K562 (cell line): ENCODE measurements around the gene ADARB2. TPM values are rescaled to one million over a fixed set of nuclear protein-coding genes. Genes with fewer than 3 reads are reported as not detected.

Experiments used
- ATAC-seq: fragments of 200-7000 bp; cut with Tn5 transposase; 3 replicates; pipeline ENCODE4 v1.9.1; 2020; ENCODE audit warnings: moderate library complexity
- BruUV-seq: library from RNA; stranded (reverse); fragments of 400-500 nt; replicated peaks from 2 replicates; lab custom pipeline; 2021; lab: Mats Ljungman, UMichigan
- CTCF ChIA-PET: fragments of 300-600 bp; formaldehyde crosslinking; extraction: SDS; loops from one replicate; lab custom pipeline; 2021; ENCODE audit warnings: low intra/inter-chr PET ratio; lab: Yijun Ruan, JAX
- POLR2A ChIA-PET: fragments of 300-600, 350-650 bp; sonication (Branson Sonifier 250); formaldehyde crosslinking; extraction: SDS; loops from one replicate; lab custom pipeline; 2021; ENCODE audit warnings: antibody characterized with exemption, inconsistent platforms; lab: Yijun Ruan, JAX
- DNase-seq, 4 experiments: peaks; one replicate each; pipeline versions ENCODE4 v3.0.0 to v3.0.0-alpha.2; 2011 to 2018; ENCODE audit warnings: low spot score in 3 of 4, mixed read lengths in 3 of 4; ENCODE audit errors: extremely low read depth in 1 of 4
- FAIRE-seq: peaks from 2 replicates; lab custom pipeline; 2011; peaks lifted over from hg19 to GRCh38; lab: Jason Lieb, UNC
- H2AFZ ChIP-seq: 2 replicates; pipeline ENCODE4 v1.6.0; 2011; ENCODE audit warnings: low read depth, low read length, control low read depth, inconsistent platforms
- H3K27ac ChIP-seq: fragments of 200-600 bp; 3 replicates; pipeline ENCODE4 v1.8.0; 2011; ENCODE audit warnings: low read depth, mild to moderate bottlenecking, control low read depth, inconsistent platforms, low read length, moderate library complexity, mixed read lengths; ENCODE audit errors: extremely low read depth
- H3K27me3 ChIP-seq, 2 experiments: fragments of 300-600 bp in 1 of 2; 2 replicates in 1 of 2; 3 replicates in 1 of 2; pipeline versions ENCODE4 v1.6.0 to v1.8.0; 2011; ENCODE audit warnings: inconsistent platforms in 2 of 2, low read length in 2 of 2, mild to moderate bottlenecking in 1 of 2, mixed read lengths in 1 of 2, moderate library complexity in 1 of 2; ENCODE audit not compliant: control insufficient read depth in 2 of 2, insufficient read depth in 2 of 2
- H3K36me3 ChIP-seq: fragments of 300-600 bp; 3 replicates; pipeline ENCODE4 v1.8.0; 2011; ENCODE audit warnings: mild to moderate bottlenecking, low read length, inconsistent platforms; ENCODE audit not compliant: control insufficient read depth, insufficient read depth
- H3K4me1 ChIP-seq, 2 experiments: fragments of 200-600 bp in 1 of 2; replicated peaks in 1 of 2; 2 replicates in 1 of 2; 3 replicates in 1 of 2; pipeline versions ENCODE4 v1.5.1 to v1.8.0; 2011; ENCODE audit warnings: inconsistent platforms in 2 of 2, low read length in 2 of 2, mild to moderate bottlenecking in 1 of 2, mixed read lengths in 1 of 2, moderate library complexity in 1 of 2; ENCODE audit not compliant: control insufficient read depth in 2 of 2, insufficient read depth in 2 of 2
- H3K4me2 ChIP-seq: 2 replicates; pipeline ENCODE4 v1.6.1; 2011; ENCODE audit warnings: low read length, control low read depth, inconsistent platforms, mixed read lengths; ENCODE audit not compliant: insufficient read depth
- H3K4me3 ChIP-seq: fragments of 200-600 bp; sonication (generic), shearing (Covaris generic); 2 replicates; pipeline ENCODE4 v1.5.1; 2016; ENCODE audit warnings: control low read depth, inconsistent platforms
- H3K79me2 ChIP-seq: fragments of 200-600 bp; 3 replicates; pipeline ENCODE4 v1.8.0; 2011; ENCODE audit warnings: low read length, inconsistent platforms; ENCODE audit not compliant: control insufficient read depth, insufficient read depth
- H3K9ac ChIP-seq, 2 experiments: 2 replicates each; pipeline versions ENCODE4 v1.6.0 to v1.6.1; 2011; ENCODE audit warnings: low read depth in 2 of 2, low read length in 2 of 2, control low read depth in 1 of 2, inconsistent platforms in 1 of 2, mild to moderate bottlenecking in 1 of 2, mixed read lengths in 1 of 2; ENCODE audit not compliant: insufficient read depth in 1 of 2
- H3K9me1 ChIP-seq: one replicate; pipeline ENCODE4 v1.6.0; 2011; ENCODE audit warnings: inconsistent platforms, mild to moderate bottlenecking, low read length, moderate library complexity; ENCODE audit not compliant: control insufficient read depth, insufficient read depth
- H3K9me3 ChIP-seq: replicated peaks from 2 replicates; pipeline ENCODE4 v1.5.1; 2011; ENCODE audit warnings: low read depth, low read length, inconsistent platforms; ENCODE audit not compliant: control insufficient read depth, insufficient read depth
- H4K20me1 ChIP-seq: replicated peaks from 2 replicates; pipeline ENCODE4 v1.6.1; 2011; ENCODE audit warnings: low read length, inconsistent platforms, mixed read lengths; ENCODE audit not compliant: control insufficient read depth, insufficient read depth
- BMI1 ChIP-seq: fragments of 150-350 bp; IDR thresholded peaks from 2 replicates; pipeline ENCODE4 v1.6.1; 2014; ENCODE audit warnings: low read length
- DPF2 ChIP-seq: fragments of 450-650 bp; IDR thresholded peaks from 2 replicates; pipeline ENCODE4 v1.6.1; 2016
- RBM15 ChIP-seq: fragments of 200-400 bp; formaldehyde crosslinking; IDR thresholded peaks from 2 replicates; pipeline ENCODE4 v1.6.1; 2018; ENCODE audit warnings: mild to moderate bottlenecking, low read length, moderate library complexity; ENCODE audit not compliant: insufficient read depth
- RREB1 ChIP-seq: fragments of 250-450 bp; sonication (Bioruptor Pico); IDR thresholded peaks from 2 replicates; pipeline ENCODE4 v1.4.0; 2020
- SUPT5H ChIP-seq: fragments of 450-650 bp; IDR thresholded peaks from 2 replicates; pipeline ENCODE4 v1.6.1; 2016
- ZKSCAN8 ChIP-seq: fragments of 200-800 bp; sonication (Bioruptor generic); IDR thresholded peaks from 2 replicates; pipeline ENCODE4 v1.6.1; 2016; ENCODE audit warnings: missing genetic modification characterization, missing compliant biosample characterization
- ZNF232 ChIP-seq: sonication (generic); formaldehyde crosslinking; IDR thresholded peaks from 2 replicates; pipeline ENCODE4 v1.8.0; 2022; ENCODE audit warnings: mild to moderate bottlenecking, missing genetic modification reagents
- WGBS: fragments of 100-300 bp; shearing (Covaris generic); methylation state at CpG from one replicate; pipeline ENCODE4 v1.1.6; 2016; ENCODE audit warnings: low coverage, mixed read lengths; ENCODE audit not compliant: insufficient coverage; ENCODE audit errors: missing lambda C conversion rate; 5-methylcytosine and 5-hydroxymethylcytosine counted together
- in situ Hi-C: fragments of 300-500 bp; cut with MboI; formaldehyde crosslinking; loops from 4 replicates; pipeline ENCODE4 v1.15.0; 2018; ENCODE audit warnings: inconsistent platforms, mixed read lengths
- intact Hi-C: fragments of 100-400 bp; cut with micrococcal nuclease; formaldehyde crosslinking; loops from 2 replicates; pipeline ENCODE4 v1.14.2; 2022
- polyA plus RNA-seq, 8 experiments: library from polyadenylated mRNA; depleted of rRNA in 4 of 8; stranded (reverse) in 5 of 8; unstranded in 3 of 8; fragments of >200 nt; fragmentation: Nextera tagmentation in 2 of 8; fragmentation: Illumina TruSeq in 1 of 8; extraction: Ambion mirVana in 2 of 8; extraction: Trizol in 1 of 8; gene quantifications; 2 replicates each; pipeline versions ENCODE4 v1.2.1 to v1.2.3, GENCODE V29; 2011 to 2014; ENCODE audit warnings: inconsistent platforms in 1 of 8, missing spikeins in 1 of 8
- total RNA-seq, 7 experiments: library from RNA; depleted of rRNA in 6 of 7; stranded (reverse); fragments of >200 nt in 6 of 7; fragmentation: Illumina TruSeq in 2 of 7; extraction: Trizol in 2 of 7; gene quantifications; 2 replicates each; pipeline versions ENCODE4 v1.2.1 to v1.2.3, GENCODE V29; 2011 to 2021; ENCODE audit warnings: low replicate concordance in 1 of 7
- TF ChIP-seq, protein P1 (sequence below): sonication (generic); formaldehyde crosslinking; IDR thresholded peaks from 2 replicates; pipeline ENCODE4 v1.8.0; 2022; ENCODE audit warnings: mild to moderate bottlenecking, missing genetic modification reagents, borderline replicate concordance

The ADARB2 gene
- total and polyA plus RNA-seq, 9 of the 15 experiments (the other 6 are each of a cell fraction or from before 2014, with no cell fraction given), result not detected

- TF ChIP-seq RREB1 (CRISPR knock-in tag) (no peak), SUPT5H (no peak)
Observed at GRCh38 chr10:1195828-1196227, 541.5 kb downstream of the ADARB2 start (continued).

GRCh38 chr10:1194161-1194560 lies 543.2 kb downstream of the ADARB2 start:
- FAIRE-seq, result no peak
- no peak overlapping the region for H3K4me3 ChIP-seq
- no peaks in the 10 kb centered on the region for H3K9me1 ChIP-seq
- ChIA-PET CTCF (no interaction called here), POLR2A (no interaction called here)
- no peaks in the 10 kb centered on the region for H3K36me3 ChIP-seq
- no peaks in the 10 kb centered on the region for H3K9me3 ChIP-seq
- H3K27me3 ChIP-seq, result peaks cover 35 to 55% of the 10 kb centered on the region in 2 experiments
- H3K4me2 ChIP-seq, result no peak overlapping the region
- no peak overlapping the region for H3K27ac ChIP-seq
- intact Hi-C loops, result no loop called here
- no TSS peak for BruUV-seq
- H3K4me1 ChIP-seq, result no peaks in the 10 kb centered on the region; a peak in 2 of 5 replicates
- no peak overlapping the region for H2AFZ ChIP-seq
- in situ Hi-C loops, result no loop called here
- no peak overlapping the region for H3K9ac ChIP-seq
- 3% methylated on average over 6 of the region's 7 CpGs for WGBS
- no peak for DNase-seq
- ATAC-seq, result no peak
- peaks cover 8% of the 10 kb centered on the region; the same call in 1 of the 2 replicates for H4K20me1 ChIP-seq
- H3K79me2 ChIP-seq, result no peaks in the 10 kb centered on the region
- TF ChIP-seq BMI1 (no peak), RBM15 (no peak), DPF2 (no peak), ZNF232 (CRISPR knock-in tag) (no peak), ZKSCAN8 (CRISPR knock-in tag) (no peak)
- TF ChIP-seq, protein P1, sequence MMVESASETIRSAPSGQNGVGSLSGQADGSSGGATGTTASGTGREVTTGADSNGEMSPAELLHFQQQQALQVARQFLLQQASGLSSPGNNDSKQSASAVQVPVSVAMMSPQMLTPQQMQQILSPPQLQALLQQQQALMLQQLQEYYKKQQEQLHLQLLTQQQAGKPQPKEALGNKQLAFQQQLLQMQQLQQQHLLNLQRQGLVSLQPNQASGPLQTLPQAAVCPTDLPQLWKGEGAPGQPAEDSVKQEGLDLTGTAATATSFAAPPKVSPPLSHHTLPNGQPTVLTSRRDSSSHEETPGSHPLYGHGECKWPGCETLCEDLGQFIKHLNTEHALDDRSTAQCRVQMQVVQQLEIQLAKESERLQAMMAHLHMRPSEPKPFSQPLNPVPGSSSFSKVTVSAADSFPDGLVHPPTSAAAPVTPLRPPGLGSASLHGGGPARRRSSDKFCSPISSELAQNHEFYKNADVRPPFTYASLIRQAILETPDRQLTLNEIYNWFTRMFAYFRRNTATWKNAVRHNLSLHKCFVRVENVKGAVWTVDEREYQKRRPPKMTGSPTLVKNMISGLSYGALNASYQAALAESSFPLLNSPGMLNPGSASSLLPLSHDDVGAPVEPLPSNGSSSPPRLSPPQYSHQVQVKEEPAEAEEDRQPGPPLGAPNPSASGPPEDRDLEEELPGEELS (CRISPR knock-in tag), result no peak
